Stimulated activated CD8-positive, alpha-beta memory T cell treated with anti-CD3 and anti-CD28 coated beads, Interleukin-4, amount 100 ng/mL, for 4 hours (primary cell): ENCODE data around the gene POU6F2.

Source experiments
- DNase-seq, 2 donors: peaks; one replicate each; pipeline ENCODE4 v3.0.0-alpha.2; 2020; ENCODE audit warnings: low read depth in 2 of 2, low spot score in 1 of 2

Gene POU6F2

GRCh38 chr7:39125846-39126245 lies 148.1 kb downstream of the POU6F2 start:
- no peak for DNase-seq

GRCh38 chr7:39127058-39127457 lies 149.3 kb downstream of the POU6F2 start:
- no peak for DNase-seq

DNA sequence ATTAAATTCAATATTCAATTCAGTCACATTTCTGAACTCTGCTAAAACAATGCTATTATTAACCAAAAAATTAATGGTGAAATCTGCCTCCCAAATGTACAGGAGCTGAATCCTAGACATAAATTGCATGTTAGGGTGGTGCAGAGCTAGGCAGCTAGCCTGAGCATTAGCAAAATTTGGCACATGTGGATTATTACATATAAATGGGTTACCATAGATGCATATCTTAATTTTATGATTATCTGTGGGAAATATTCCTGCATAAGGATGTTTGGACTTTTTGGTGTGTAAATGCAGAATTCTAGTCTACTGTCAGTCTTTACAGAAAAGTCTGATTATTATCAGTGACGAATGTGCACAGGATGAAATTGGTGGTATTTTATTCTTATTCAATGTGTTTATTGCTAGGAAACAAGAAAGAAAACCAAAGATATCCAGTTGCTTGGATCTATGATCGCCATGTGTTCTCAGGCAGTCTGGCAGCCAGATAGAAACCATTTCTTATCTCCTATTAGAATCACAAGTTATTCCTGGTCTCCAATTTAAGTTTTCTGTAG lies 150.7 kb downstream of the POU6F2 start:
- DNase-seq: no peak

- DNase-seq: no peak
Measured at GRCh38 chr7:39130274-39130673, 152.6 kb downstream of the POU6F2 start.

GRCh38 chr7:39130857-39131526 lies 153.3 kb downstream of the POU6F2 start:
- DNase-seq: no peak

DNA sequence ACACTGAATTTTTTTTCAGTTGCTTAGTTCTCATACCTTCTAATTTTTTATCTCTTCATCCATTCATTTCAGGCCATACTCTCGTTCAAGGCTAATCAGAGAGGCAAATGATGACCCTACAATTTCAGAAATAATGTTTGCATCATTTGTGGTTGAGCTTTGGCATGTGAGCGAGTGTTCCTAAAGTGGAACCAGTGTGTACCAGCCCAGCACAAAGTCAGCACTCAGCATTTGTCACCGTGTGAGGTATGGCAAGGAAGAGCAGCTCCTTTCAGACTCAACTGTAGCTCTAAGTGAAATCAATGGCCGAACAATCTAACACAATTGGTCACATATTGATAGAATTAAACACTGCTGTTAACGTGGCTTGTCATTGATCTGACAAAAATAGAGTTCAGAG lies 154.6 kb downstream of the POU6F2 start:
- DNase-seq: no peak

DNA sequence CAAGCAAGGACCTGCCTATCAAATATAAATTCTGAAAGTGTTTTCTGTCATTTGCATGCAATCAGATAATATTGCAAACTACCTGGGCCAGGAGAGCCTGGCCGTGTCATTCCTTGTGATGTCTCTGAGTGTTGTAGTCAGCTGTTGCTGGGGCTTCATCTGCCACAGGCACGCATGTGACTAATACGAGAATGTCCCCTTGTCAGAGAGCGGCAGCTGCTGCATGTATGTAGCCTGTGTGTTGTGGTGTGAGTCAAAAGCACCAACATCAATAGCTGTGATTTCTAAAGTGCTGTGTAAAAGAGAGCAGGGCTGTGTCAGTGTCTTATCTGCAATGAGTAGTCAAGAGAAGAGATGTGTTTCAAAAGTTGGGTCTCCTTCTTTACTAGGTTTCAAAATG lies 155.4 kb downstream of the POU6F2 start:
- no peak for DNase-seq

DNA sequence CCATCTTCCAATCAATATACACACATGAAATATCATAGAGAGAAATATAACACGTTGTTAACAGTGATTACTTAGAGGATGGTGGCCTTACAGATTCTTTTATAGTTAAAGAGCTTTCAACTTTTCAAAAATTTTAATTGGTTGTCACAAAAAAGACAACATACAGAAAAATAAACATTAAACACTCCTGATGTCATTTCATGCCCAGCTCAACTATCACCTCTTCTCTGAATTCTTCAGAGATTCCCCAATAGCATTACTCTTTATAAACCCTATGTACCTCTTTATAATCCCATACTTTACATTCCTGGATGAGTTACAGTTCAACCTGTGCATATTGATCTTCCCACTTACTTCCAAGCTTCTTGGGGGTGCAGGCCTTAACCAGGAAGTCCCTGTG lies 159.8 kb downstream of the POU6F2 start:
- DNase-seq: no peak

DNA sequence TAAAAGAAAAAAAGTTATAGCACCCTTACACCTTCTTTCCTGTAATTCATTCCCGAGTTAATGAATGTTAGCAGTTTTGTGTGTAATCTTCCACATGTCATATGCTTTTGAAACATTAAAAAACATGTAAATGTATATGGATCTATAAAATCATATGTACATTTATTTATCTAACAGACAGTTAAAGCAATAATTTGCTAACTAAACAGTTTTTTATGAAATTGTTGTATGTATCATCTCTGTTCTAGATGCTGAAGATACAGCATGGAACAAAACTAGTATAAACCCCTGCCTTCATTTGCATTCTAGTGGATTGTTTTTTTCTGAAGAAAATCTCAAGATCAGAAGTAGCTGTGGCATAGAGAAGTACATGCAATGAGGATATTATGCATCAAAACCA lies 165.0 kb downstream of the POU6F2 start:
- no peak for DNase-seq

GRCh38 chr7:39144420-39144819 lies 166.7 kb downstream of the POU6F2 start:
- DNase-seq: no peak

DNA sequence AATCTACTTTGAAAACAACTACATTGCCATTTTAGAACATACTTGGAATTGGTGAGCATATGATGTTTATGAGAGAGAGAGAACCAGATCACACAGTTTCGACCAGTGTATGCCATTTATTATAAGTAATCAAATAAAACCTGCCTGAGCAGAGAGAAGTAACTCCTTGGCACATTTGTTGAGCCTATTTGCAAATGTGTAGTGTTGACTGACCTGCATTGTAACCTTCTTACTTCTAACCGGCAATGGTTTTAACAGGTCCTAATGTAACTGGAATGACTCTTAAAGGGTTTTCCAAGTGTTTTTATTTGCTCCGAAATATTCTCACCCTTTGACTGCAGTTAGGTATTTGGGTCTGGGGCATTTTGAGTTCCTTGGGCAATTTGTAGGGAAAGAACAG lies 167.6 kb downstream of the POU6F2 start:
- no peak for DNase-seq

DNA sequence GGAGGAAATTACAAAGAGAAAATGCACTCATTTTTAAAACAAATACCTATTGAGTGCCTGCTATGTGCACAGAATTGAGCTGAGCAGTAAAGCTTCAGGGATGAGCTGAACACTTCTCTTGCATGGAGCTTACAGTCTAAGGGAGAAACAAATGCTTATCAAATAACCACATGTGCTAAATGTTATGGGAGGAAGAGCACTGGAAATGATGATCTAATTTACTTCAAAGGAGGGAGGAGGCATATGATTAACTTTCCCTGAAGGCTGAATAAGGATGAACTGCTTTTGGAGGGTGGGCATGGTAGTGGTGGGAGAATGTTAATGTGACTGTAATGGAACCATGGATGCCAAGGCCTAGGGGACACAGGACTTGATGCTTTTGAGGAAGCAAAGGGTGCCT lies 168.2 kb downstream of the POU6F2 start:
- DNase-seq: no peak

DNA sequence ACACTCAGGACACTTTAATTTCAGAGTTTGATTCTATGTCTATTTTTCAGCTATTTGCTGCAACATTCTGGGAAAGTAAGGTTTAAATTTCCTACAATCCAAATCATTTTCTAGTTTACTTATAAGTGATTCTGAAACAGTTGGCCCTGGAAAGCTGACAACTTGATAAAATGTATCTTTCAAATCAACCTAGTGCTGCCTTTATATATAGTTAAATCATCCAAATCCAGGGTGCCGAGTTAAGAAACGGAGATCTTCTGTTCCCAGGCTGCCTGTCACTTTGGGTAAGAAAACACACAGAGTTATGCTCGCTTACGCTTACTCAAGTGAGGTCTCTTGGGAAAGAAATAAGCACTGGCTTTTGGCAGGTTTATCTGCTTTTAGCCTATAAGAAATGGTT lies 175.0 kb downstream of the POU6F2 start:
- no peak for DNase-seq

- DNase-seq: no peak
Measured at GRCh38 chr7:39153113-39153512, 175.4 kb downstream of the POU6F2 start.

- no peak for DNase-seq
Measured at GRCh38 chr7:39153647-39154046, 175.9 kb downstream of the POU6F2 start.

- DNase-seq: no peak
Measured at GRCh38 chr7:39154815-39155214, 177.1 kb downstream of the POU6F2 start.

GRCh38 chr7:39158367-39158766 lies 180.7 kb downstream of the POU6F2 start:
- DNase-seq: no peak

DNA sequence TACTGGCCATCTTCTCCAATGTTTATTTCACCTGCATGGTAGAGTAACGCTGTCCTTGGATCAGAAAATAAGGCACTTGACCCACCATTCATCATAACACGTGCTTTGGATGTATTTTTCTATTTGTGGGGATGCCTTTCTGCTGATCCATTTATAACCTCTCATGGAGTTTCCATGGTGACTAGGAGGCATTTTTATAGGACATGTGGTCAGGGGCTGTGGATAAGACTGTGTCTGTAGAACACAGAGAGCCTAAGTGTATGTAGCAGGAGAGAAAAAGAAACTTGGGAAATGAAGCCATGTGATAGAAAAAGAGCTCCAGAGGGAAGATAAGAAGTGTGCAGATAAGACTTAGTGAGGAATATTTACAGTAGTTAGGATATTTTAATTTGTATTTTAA lies 184.2 kb downstream of the POU6F2 start:
- DNase-seq: no peak

GRCh38 chr7:39164887-39165286 lies 187.2 kb downstream of the POU6F2 start:
- no peak for DNase-seq

DNA sequence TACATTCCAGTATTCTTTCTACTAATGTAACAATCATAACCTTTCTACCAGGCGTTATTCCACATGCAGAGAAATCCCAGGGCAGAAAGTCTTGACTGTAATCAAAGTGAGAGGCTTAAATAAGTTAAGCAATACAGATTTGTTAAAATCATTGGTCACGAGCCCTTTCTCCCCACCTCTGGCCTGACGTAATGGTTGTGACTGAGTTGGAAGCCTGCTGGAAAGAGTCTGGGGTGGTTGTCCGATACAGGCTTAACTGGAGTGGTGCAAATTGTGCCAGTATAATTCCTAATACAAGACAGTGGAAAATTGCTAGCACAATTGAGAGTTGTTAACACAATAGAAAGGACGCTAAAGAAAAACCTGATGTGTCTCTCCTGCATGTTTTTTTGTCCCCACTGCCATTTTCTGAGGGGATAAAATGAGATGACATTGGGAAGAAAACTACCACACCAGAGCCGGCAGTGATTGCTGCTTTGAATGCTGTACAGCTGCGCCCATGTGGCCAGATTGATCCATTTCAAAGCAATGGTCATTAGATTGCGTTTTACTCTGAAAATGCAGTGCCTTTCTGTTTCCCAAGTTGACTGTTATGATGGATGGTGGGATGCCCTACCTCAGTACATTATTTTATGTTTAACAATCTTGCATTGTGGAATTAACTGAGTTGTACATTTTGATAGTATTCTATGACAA lies 190.8 kb downstream of the POU6F2 start:
- no peak for DNase-seq

DNA sequence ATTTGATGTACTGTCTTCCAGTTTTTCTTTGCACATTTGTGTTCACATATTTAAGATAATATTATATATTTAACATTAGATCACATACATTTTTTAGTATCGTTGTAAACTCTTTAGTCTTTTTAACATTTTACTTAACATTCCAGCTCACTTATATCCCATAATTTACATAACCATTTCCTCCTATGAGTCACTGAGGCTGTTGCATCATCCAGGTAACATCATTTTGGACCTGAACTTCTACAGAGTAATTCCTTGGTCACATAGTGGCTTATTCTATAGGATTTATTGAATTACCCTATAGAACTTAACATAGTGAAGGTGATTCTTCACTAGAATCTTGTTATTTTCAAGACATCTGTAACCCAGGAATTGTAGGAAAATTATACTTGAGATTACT lies 194.4 kb downstream of the POU6F2 start:
- no peak for DNase-seq

DNA sequence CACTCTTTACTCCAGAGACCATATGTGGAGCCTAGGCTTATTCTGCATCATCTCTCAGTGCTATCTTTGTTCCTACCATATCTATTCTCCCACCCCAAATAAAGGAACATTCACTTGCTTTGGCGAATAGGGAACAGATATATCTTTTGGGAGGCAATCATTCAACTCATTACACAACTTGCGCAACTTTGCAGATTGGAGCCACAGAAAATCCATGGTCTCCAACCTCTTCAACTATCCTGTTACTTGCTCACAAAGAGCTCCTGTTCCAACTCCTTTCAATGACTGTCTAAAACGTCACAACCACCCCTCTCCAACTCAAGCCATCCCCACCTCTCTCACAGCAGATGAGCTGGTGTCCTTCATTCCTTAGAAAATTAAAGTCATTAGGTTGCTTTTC lies 203.7 kb downstream of the POU6F2 start:
- DNase-seq: no peak

- DNase-seq: no peak
Measured at GRCh38 chr7:39183796-39184195, 206.1 kb downstream of the POU6F2 start.
